ENCODE data around the gene KIAA1958. TPM values are rescaled to one million over a fixed set of nuclear protein-coding genes. Genes with fewer than 3 reads are reported as not detected.
A peak's percentile ranks its signal among the peaks of the same experiment; 100 is the strongest.

KIAA1958 gene
- total and polyA plus RNA-seq, 2 donors (not counting 1 experiment from before 2014, with no cell fraction given) = 2.4 to 15.3 TPM

DNA sequence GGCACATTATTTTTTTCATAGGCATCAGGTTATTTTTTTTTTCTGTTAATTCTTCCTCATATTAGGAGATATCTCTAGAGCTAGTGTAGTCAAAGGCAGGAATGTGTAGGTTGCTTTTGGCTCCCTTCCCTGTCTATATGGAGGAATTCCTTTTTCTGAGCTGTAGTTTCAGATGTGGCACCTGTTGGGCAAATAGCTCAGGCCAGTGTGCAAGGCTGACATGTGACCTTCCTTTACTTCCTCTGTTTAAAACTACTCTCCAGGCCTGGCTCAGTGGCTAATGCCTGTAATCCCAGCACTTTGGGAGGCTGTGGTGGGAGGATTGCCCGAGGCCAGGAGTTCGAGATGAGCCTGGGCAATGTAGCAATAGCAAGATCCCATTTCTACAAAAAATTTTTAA is 40.5 kb upstream of the KIAA1958 start:
- ChIA-PET CTCF (interaction anchor here (1.4 to 4.9 kb wide), 2 partner anchors 347 to 374 kb away, joined by 12 to 57 read pairs; no protein-coding TSS in a partner anchor), POLR2A (interaction anchor here (1.2 kb wide), 1 partner anchor 176 kb away, joined by 3 read pairs; no protein-coding TSS in a partner anchor)
- peak overlapping the region; percentile 53 for H3K4me3 Mint-ChIP-seq
- TF ChIP-seq, protein P1, sequence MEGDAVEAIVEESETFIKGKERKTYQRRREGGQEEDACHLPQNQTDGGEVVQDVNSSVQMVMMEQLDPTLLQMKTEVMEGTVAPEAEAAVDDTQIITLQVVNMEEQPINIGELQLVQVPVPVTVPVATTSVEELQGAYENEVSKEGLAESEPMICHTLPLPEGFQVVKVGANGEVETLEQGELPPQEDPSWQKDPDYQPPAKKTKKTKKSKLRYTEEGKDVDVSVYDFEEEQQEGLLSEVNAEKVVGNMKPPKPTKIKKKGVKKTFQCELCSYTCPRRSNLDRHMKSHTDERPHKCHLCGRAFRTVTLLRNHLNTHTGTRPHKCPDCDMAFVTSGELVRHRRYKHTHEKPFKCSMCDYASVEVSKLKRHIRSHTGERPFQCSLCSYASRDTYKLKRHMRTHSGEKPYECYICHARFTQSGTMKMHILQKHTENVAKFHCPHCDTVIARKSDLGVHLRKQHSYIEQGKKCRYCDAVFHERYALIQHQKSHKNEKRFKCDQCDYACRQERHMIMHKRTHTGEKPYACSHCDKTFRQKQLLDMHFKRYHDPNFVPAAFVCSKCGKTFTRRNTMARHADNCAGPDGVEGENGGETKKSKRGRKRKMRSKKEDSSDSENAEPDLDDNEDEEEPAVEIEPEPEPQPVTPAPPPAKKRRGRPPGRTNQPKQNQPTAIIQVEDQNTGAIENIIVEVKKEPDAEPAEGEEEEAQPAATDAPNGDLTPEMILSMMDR (IDR thresholded peaks at IDR 0.05) = no peak
- TF ChIP-seq EZH2 (IDR thresholded peaks at IDR 0.05; ENCODE audit: borderline replicate concordance, insufficient read depth, low read depth, low read length, poor library complexity, severe bottlenecking) = no peak
- H3K9me3 Mint-ChIP-seq (ENCODE audit: insufficient read depth) = no peaks in the 10 kb centered on the region
- H3K4me2 ChIP-seq (replicated peaks; ENCODE audit: low read depth, low read length, poor library complexity, severe bottlenecking) = no peak overlapping the region
- H3K27ac ChIP-seq (ENCODE audit: low read length in 2 of 2) = no peak overlapping the region
- intact Hi-C loops (cut with micrococcal nuclease) = loop anchor here (10.0 kb wide), 1 partner anchor 269 kb away; the partner anchor contains the start of gene INIP
- no peak for ATAC-seq (ENCODE audit: low read depth)
- no peaks in the 10 kb centered on the region for H3K27me3 ChIP-seq (replicated peaks in 1 of 4; ENCODE audit: control extremely low read depth in 1 of 4, control insufficient read depth in 3 of 4, insufficient read depth in 4 of 4, low read length in 3 of 4)
- H3K27me3 Mint-ChIP-seq = no peaks in the 10 kb centered on the region
- H3K27ac Mint-ChIP-seq = peak overlapping the region; percentile 57
- H3K9me3 ChIP-seq (ENCODE audit: control extremely low read depth in 1 of 3, control insufficient read depth in 2 of 3, insufficient read depth in 1 of 3, low read length in 2 of 3) = no peaks in the 10 kb centered on the region
- WGBS (ENCODE audit: insufficient coverage) = 100% methylated on average over 2 of the region's 2 CpGs
- H3K4me3 ChIP-seq (ENCODE audit: control extremely low read depth in 1 of 5, extremely low read depth in 1 of 5, insufficient read depth in 1 of 5, low read depth in 2 of 5, low read length in 4 of 5) = no peak overlapping the region
- H3K4me1 ChIP-seq (ENCODE audit: control insufficient read depth in 2 of 2, insufficient read depth in 2 of 2, low read length in 2 of 2) = peaks cover 35 to 37% of the 10 kb centered on the region in 2 donors
- H4K20me1 ChIP-seq (ENCODE audit: control insufficient read depth, insufficient read depth, low read length, poor library complexity, severe bottlenecking) = no peaks in the 10 kb centered on the region
- no peak for DNase-seq
- H3K4me1 Mint-ChIP-seq = peaks cover 33% of the 10 kb centered on the region
- H2AFZ ChIP-seq (ENCODE audit: insufficient read depth, low read depth, low read length, poor library complexity, severe bottlenecking) = no peak overlapping the region
- H3K79me2 ChIP-seq (ENCODE audit: control insufficient read depth, insufficient read depth, low read length) = no peaks in the 10 kb centered on the region
- no peak overlapping the region for H3K9ac ChIP-seq (ENCODE audit: low read length)
- no peaks in the 10 kb centered on the region for H3K36me3 ChIP-seq (replicated peaks in 1 of 2; ENCODE audit: control extremely low read depth in 1 of 2, control insufficient read depth in 1 of 2, extremely low read depth in 1 of 2, insufficient read depth in 2 of 2, low read length in 1 of 2)

DNA sequence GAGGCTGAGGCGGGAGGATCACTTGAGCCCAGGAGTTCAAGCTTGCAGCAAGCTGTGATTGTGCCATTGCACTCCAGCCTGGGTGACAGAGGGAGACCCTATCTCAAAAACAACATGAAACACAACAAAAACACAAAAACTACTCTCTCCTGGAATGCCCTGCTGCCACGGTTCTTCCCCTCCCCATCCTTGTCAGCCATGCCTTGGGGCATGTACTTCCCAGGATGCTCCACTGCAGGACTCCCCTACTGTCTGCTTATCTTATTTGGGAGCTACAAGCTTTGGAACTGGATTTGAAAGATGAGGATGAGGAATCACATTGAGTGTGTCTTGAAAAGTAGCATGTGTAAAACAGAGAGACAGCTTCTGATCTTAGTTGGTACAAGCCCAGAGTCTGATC is 40.1 kb upstream of the KIAA1958 start:
- Histone ChIP-seq H2AFZ (ENCODE audit: insufficient read depth, low read depth, low read length, poor library complexity, severe bottlenecking) (no peak overlapping the region), H3K9ac (ENCODE audit: low read length) (no peak overlapping the region), H3K79me2 (ENCODE audit: control insufficient read depth, insufficient read depth, low read length) (no peaks in the 10 kb centered on the region), H3K4me2 (replicated peaks; ENCODE audit: low read depth, low read length, poor library complexity, severe bottlenecking) (peak overlapping the region; percentile 41), H3K9me3 (ENCODE audit: control extremely low read depth in 1 of 3, control insufficient read depth in 2 of 3, insufficient read depth in 1 of 3, low read length in 2 of 3) (no peaks in the 10 kb centered on the region), H3K36me3 (replicated peaks in 1 of 2; ENCODE audit: control extremely low read depth in 1 of 2, control insufficient read depth in 1 of 2, extremely low read depth in 1 of 2, insufficient read depth in 2 of 2, low read length in 1 of 2) (no peaks in the 10 kb centered on the region), H3K4me3 (ENCODE audit: control extremely low read depth in 1 of 5, extremely low read depth in 1 of 5, insufficient read depth in 1 of 5, low read depth in 2 of 5, low read length in 4 of 5) (no peak overlapping the region), H3K27ac (ENCODE audit: low read length in 2 of 2) (no peak overlapping the region), H3K4me1 (ENCODE audit: control insufficient read depth in 2 of 2, insufficient read depth in 2 of 2, low read length in 2 of 2) (peaks cover 39 to 41% of the 10 kb centered on the region in 2 donors), H4K20me1 (ENCODE audit: control insufficient read depth, insufficient read depth, low read length, poor library complexity, severe bottlenecking) (no peaks in the 10 kb centered on the region), H3K27me3 (replicated peaks in 1 of 4; ENCODE audit: control extremely low read depth in 1 of 4, control insufficient read depth in 3 of 4, insufficient read depth in 4 of 4, low read length in 3 of 4) (no peaks in the 10 kb centered on the region)
- TF ChIP-seq, protein P1 (IDR thresholded peaks at IDR 0.05) = no peak
- no peak for TF ChIP-seq EZH2 (IDR thresholded peaks at IDR 0.05; ENCODE audit: borderline replicate concordance, insufficient read depth, low read depth, low read length, poor library complexity, severe bottlenecking)
- ChIA-PET POLR2A (interaction anchor here (1.2 kb wide), 1 partner anchor 176 kb away, joined by 3 read pairs; no protein-coding TSS in a partner anchor), CTCF (interaction anchor here (1.4 to 4.9 kb wide), 2 partner anchors 346 to 374 kb away, joined by 12 to 57 read pairs; no protein-coding TSS in a partner anchor)
- Mint-ChIP-seq H3K9me3 (ENCODE audit: insufficient read depth) (no peaks in the 10 kb centered on the region), H3K4me1 (peaks cover 38% of the 10 kb centered on the region), H3K27me3 (no peaks in the 10 kb centered on the region), H3K27ac (peak overlapping the region; percentile 42), H3K4me3 (no peak overlapping the region)
- ATAC-seq (ENCODE audit: low read depth) (no peak), DNase-seq (no peak)
- intact Hi-C loops (cut with micrococcal nuclease) = loop anchor here (10.0 kb wide), 1 partner anchor 268 kb away; the partner anchor contains the start of gene INIP
- WGBS (ENCODE audit: insufficient coverage) = no CpG with 5 or more reads among the region's 2 CpGs
